MCF 10A (cell line): ENCODE results near the gene INAFM1. TPM values are rescaled to one million over a fixed set of nuclear protein-coding genes. Genes with fewer than 3 reads are reported as not detected.

ENCODE experiments used
- BruUV-seq: library from RNA; stranded (reverse); fragments of 400-500 nt; replicated peaks from 2 replicates; lab custom pipeline; 2021; lab: Mats Ljungman, UMichigan
- CTCF ChIA-PET: fragments of 300-600 bp; sonication (Branson Sonifier 250); formaldehyde crosslinking; extraction: SDS; loops from one replicate; lab custom pipeline; 2021; ENCODE audit warnings: antibody characterized with exemption, inconsistent platforms; lab: Yijun Ruan, JAX
- POLR2A ChIA-PET: fragments of 300-600, 350-650 bp; sonication (Branson Sonifier 250); formaldehyde crosslinking; extraction: SDS; loops from one replicate; lab custom pipeline; 2020; ENCODE audit warnings: antibody characterized with exemption, inconsistent platforms; lab: Yijun Ruan, JAX
- DNase-seq: peaks from one replicate; pipeline ENCODE4 v3.0.0-alpha.2; 2018; ENCODE audit not compliant: unreplicated experiment
- H3K27ac Mint-ChIP-seq: one replicate; pipeline ENCODE4 v1.8.0; 2022; ENCODE audit warnings: mild to moderate bottlenecking, low read depth, mixed read lengths; ENCODE audit not compliant: unreplicated experiment
- H3K27me3 Mint-ChIP-seq: one replicate; pipeline ENCODE4 v1.8.0; 2022; ENCODE audit warnings: mixed read lengths; ENCODE audit not compliant: insufficient read depth, unreplicated experiment
- H3K36me3 Mint-ChIP-seq: one replicate; pipeline ENCODE4 v1.8.0; 2022; ENCODE audit warnings: mild to moderate bottlenecking, moderate library complexity, mixed read lengths; ENCODE audit not compliant: insufficient read depth, unreplicated experiment
- H3K4me1 Mint-ChIP-seq: one replicate; pipeline ENCODE4 v1.8.0; 2022; ENCODE audit warnings: mixed read lengths; ENCODE audit not compliant: insufficient read depth, unreplicated experiment
- H3K4me3 Mint-ChIP-seq: one replicate; pipeline ENCODE4 v1.8.0; 2022; ENCODE audit warnings: mild to moderate bottlenecking, moderate library complexity, mixed read lengths; ENCODE audit not compliant: unreplicated experiment
- H3K9me3 Mint-ChIP-seq: one replicate; pipeline ENCODE4 v1.8.0; 2022; ENCODE audit warnings: mixed read lengths; ENCODE audit not compliant: unreplicated experiment
- CTCF ChIP-seq: fragments of 200-600 bp; IDR thresholded peaks from one replicate; pipeline ENCODE4 v1.8.0; 2022; ENCODE audit warnings: antibody characterized with exemption, mild to moderate bottlenecking; ENCODE audit not compliant: unreplicated experiment
- intact Hi-C: fragments of 100-400 bp; cut with micrococcal nuclease; formaldehyde crosslinking; loops from 2 replicates; pipeline ENCODE4 v1.14.1; 2022
- total RNA-seq: library from RNA; stranded (reverse); gene quantifications from 2 replicates; pipeline ENCODE4 v1.2.3, GENCODE V29; 2022

The INAFM1 gene
- total RNA-seq, 1 experiment from 2014 or later: 16.8 TPM

GRCh38 chr19:47321630-47322029 is 46.9 kb downstream of the INAFM1 start:
- no peak for TF ChIP-seq CTCF
- intact Hi-C loops: no loop called here
- ChIA-PET CTCF (no interaction called here), POLR2A (no interaction called here)
- no peaks in the 10 kb centered on the region for H3K9me3 Mint-ChIP-seq
- no TSS peak for BruUV-seq
- H3K4me3 Mint-ChIP-seq: no peak overlapping the region
- H3K27me3 Mint-ChIP-seq: no peaks in the 10 kb centered on the region
- peaks cover under 1% of the 10 kb centered on the region for H3K4me1 Mint-ChIP-seq
- DNase-seq: no peak
- H3K27ac Mint-ChIP-seq: no peak overlapping the region
- no peaks in the 10 kb centered on the region for H3K36me3 Mint-ChIP-seq

GRCh38 chr19:47322058-47322457 is 47.4 kb downstream of the INAFM1 start:
- TF ChIP-seq CTCF: no peak
- H3K27ac Mint-ChIP-seq: no peak overlapping the region
- no peaks in the 10 kb centered on the region for H3K36me3 Mint-ChIP-seq
- CTCF ChIA-PET: no interaction called here
- no peak for DNase-seq
- H3K27me3 Mint-ChIP-seq: no peaks in the 10 kb centered on the region
- intact Hi-C loops: no loop called here
- no peaks in the 10 kb centered on the region for H3K9me3 Mint-ChIP-seq
- no TSS peak for BruUV-seq
- H3K4me3 Mint-ChIP-seq: no peak overlapping the region
- POLR2A ChIA-PET: no interaction called here
- H3K4me1 Mint-ChIP-seq: no peaks in the 10 kb centered on the region

GRCh38 chr19:47323409-47323808 is 48.7 kb downstream of the INAFM1 start:
- no peak for TF ChIP-seq CTCF
- Mint-ChIP-seq H3K9me3 (no peaks in the 10 kb centered on the region), H3K27me3 (no peaks in the 10 kb centered on the region), H3K4me3 (no peak overlapping the region), H3K36me3 (no peaks in the 10 kb centered on the region), H3K4me1 (no peaks in the 10 kb centered on the region), H3K27ac (no peak overlapping the region)
- POLR2A ChIA-PET: interaction anchor here (0.9 kb wide), 1 partner anchor 18 kb away, joined by 3 read pairs; no protein-coding TSS in a partner anchor
- CTCF ChIA-PET: interaction anchor here (0.6 to 2.8 kb wide), 5 partner anchors 15 to 384 kb away, joined by 3 to 16 read pairs (median 4); partner anchors contain the start of gene DHX34
- no TSS peak for BruUV-seq
- no peak for DNase-seq
- intact Hi-C loops: no loop called here

GRCh38 chr19:47323872-47324271 is 49.2 kb downstream of the INAFM1 start:
- no peak for TF ChIP-seq CTCF
- Mint-ChIP-seq H3K27ac (no peak overlapping the region), H3K36me3 (no peaks in the 10 kb centered on the region), H3K4me1 (no peaks in the 10 kb centered on the region), H3K9me3 (no peaks in the 10 kb centered on the region), H3K27me3 (no peaks in the 10 kb centered on the region), H3K4me3 (no peak overlapping the region)
- intact Hi-C loops: no loop called here
- CTCF ChIA-PET: interaction anchor here (0.6 to 2.8 kb wide), 4 partner anchors 16 to 384 kb away, joined by 3 to 16 read pairs (median 4); partner anchors contain the start of gene DHX34
- no TSS peak for BruUV-seq
- POLR2A ChIA-PET: interaction anchor here (0.9 kb wide), 1 partner anchor 18 kb away, joined by 3 read pairs; no protein-coding TSS in a partner anchor
- DNase-seq: no peak
